Activated CD4-positive, alpha-beta T cell treated with anti-CD3 and anti-CD28 coated beads, Interleukin-2, amount 10 ng/mL, durations not matched to agents 24 days and 14 days (primary cell): ENCODE data around the gene ABCD3. TPM values are rescaled to one million over a fixed set of nuclear protein-coding genes. Genes with fewer than 3 reads are reported as not detected.
A peak's percentile ranks its signal among the peaks of the same experiment; 100 is the strongest.
"Not testable (repeated sequence)": the region's sequence is repeated elsewhere in the genome, so short reads cannot be mapped to it uniquely, and the experiment has no call there.

Source experiments
- DNase-seq: peaks from one replicate; pipeline ENCODE4 v3.0.0; 2022
- H3K27ac Mint-ChIP-seq: one replicate; pipeline ENCODE4 v1.8.0; 2022; ENCODE audit warnings: mild to moderate bottlenecking, mixed read lengths
- H3K27me3 Mint-ChIP-seq: one replicate; pipeline ENCODE4 v1.8.0; 2022; ENCODE audit warnings: mixed read lengths
- H3K36me3 Mint-ChIP-seq: one replicate; pipeline ENCODE4 v1.8.0; 2022; ENCODE audit warnings: low read depth, mild to moderate bottlenecking, mixed read lengths
- H3K4me1 Mint-ChIP-seq: one replicate; pipeline ENCODE4 v1.8.0; 2021; ENCODE audit warnings: mixed read lengths
- H3K4me3 Mint-ChIP-seq: one replicate; pipeline ENCODE4 v1.8.0; 2022; ENCODE audit warnings: mild to moderate bottlenecking, moderate library complexity, mixed read lengths
- H3K9me3 Mint-ChIP-seq: one replicate; pipeline ENCODE4 v1.8.0; 2021; ENCODE audit warnings: mixed read lengths
- intact Hi-C: fragments of 100-400 bp; cut with micrococcal nuclease; formaldehyde crosslinking; loops from one replicate; pipeline ENCODE4 v1.15.1; 2023
- total RNA-seq: library from RNA; stranded (reverse); gene quantifications from 2 replicates; pipeline ENCODE4 v1.2.3, GENCODE V29; 2022

Gene ABCD3
- total RNA-seq, 1 donor from 2014 or later: 31.1 TPM

- no peak for DNase-seq
- H3K27me3 Mint-ChIP-seq: no peaks in the 10 kb centered on the region
- peaks cover 4% of the 10 kb centered on the region for H3K36me3 Mint-ChIP-seq
- peaks cover 19% of the 10 kb centered on the region for H3K4me1 Mint-ChIP-seq
- H3K4me3 Mint-ChIP-seq: peak overlapping the region; percentile 4
- intact Hi-C loops: no loop called here
- no peak overlapping the region for H3K27ac Mint-ChIP-seq
- H3K9me3 Mint-ChIP-seq: no peaks in the 10 kb centered on the region
These were observed 7.8 kb downstream of the ABCD3 start for GRCh38 chr1:94425821-94426484.

GRCh38 chr1:94426485-94426870, 8.3 kb downstream of the ABCD3 start:
- H3K4me1 Mint-ChIP-seq: peaks cover 16% of the 10 kb centered on the region
- H3K27ac Mint-ChIP-seq, H3K36me3 Mint-ChIP-seq, H3K9me3 Mint-ChIP-seq, H3K27me3 Mint-ChIP-seq, DNase-seq, intact Hi-C loops, H3K4me3 Mint-ChIP-seq: not testable (repeated sequence)

GRCh38 chr1:94428441-94428840, 10.3 kb downstream of the ABCD3 start:
- H3K27ac Mint-ChIP-seq: no peak overlapping the region
- H3K4me1 Mint-ChIP-seq: peaks cover 13% of the 10 kb centered on the region
- intact Hi-C loops: no loop called here
- no peak overlapping the region for H3K4me3 Mint-ChIP-seq
- no peaks in the 10 kb centered on the region for H3K9me3 Mint-ChIP-seq
- peaks cover 6% of the 10 kb centered on the region for H3K36me3 Mint-ChIP-seq
- no peak for DNase-seq
- no peaks in the 10 kb centered on the region for H3K27me3 Mint-ChIP-seq

- H3K4me3 Mint-ChIP-seq, H3K27me3 Mint-ChIP-seq, H3K27ac Mint-ChIP-seq, H3K9me3 Mint-ChIP-seq, intact Hi-C loops, DNase-seq, H3K36me3 Mint-ChIP-seq: not testable (repeated sequence)
- H3K4me1 Mint-ChIP-seq: peaks cover 13% of the 10 kb centered on the region
These were observed 10.8 kb downstream of the ABCD3 start for GRCh38 chr1:94428927-94429528.

- H3K27me3 Mint-ChIP-seq, H3K4me3 Mint-ChIP-seq, DNase-seq, intact Hi-C loops, H3K36me3 Mint-ChIP-seq, H3K27ac Mint-ChIP-seq, H3K9me3 Mint-ChIP-seq: not testable (repeated sequence)
- peaks cover 17% of the 10 kb centered on the region for H3K4me1 Mint-ChIP-seq
These were observed 11.9 kb downstream of the ABCD3 start for GRCh38 chr1:94430066-94430465.

- H3K4me3 Mint-ChIP-seq: no peak overlapping the region
- intact Hi-C loops: no loop called here
- H3K4me1 Mint-ChIP-seq: peaks cover 6% of the 10 kb centered on the region
- no peaks in the 10 kb centered on the region for H3K27me3 Mint-ChIP-seq
- no peaks in the 10 kb centered on the region for H3K9me3 Mint-ChIP-seq
- no peak for DNase-seq
- peaks cover 8% of the 10 kb centered on the region for H3K36me3 Mint-ChIP-seq
- H3K27ac Mint-ChIP-seq: no peak overlapping the region
These were observed 15.7 kb downstream of the ABCD3 start for GRCh38 chr1:94433866-94434265.

- peaks cover 5% of the 10 kb centered on the region for H3K4me1 Mint-ChIP-seq
- no peak overlapping the region for H3K27ac Mint-ChIP-seq
- peaks cover 7% of the 10 kb centered on the region for H3K36me3 Mint-ChIP-seq
- intact Hi-C loops: no loop called here
- H3K4me3 Mint-ChIP-seq: no peak overlapping the region
- no peak for DNase-seq
- no peaks in the 10 kb centered on the region for H3K27me3 Mint-ChIP-seq
- H3K9me3 Mint-ChIP-seq: no peaks in the 10 kb centered on the region
These were observed 16.3 kb downstream of the ABCD3 start for GRCh38 chr1:94434365-94435045.

GRCh38 chr1:94438692-94439276, 20.6 kb downstream of the ABCD3 start:
- peaks cover 6% of the 10 kb centered on the region for H3K4me1 Mint-ChIP-seq
- H3K36me3 Mint-ChIP-seq: peaks cover 13% of the 10 kb centered on the region
- H3K27me3 Mint-ChIP-seq: no peaks in the 10 kb centered on the region
- H3K27ac Mint-ChIP-seq: no peak overlapping the region
- DNase-seq: no peak
- H3K4me3 Mint-ChIP-seq: no peak overlapping the region
- intact Hi-C loops: no loop called here
- H3K9me3 Mint-ChIP-seq: peaks cover 8% of the 10 kb centered on the region

GRCh38 chr1:94440088-94440487, 21.9 kb downstream of the ABCD3 start:
- H3K27ac Mint-ChIP-seq: no peak overlapping the region
- intact Hi-C loops: no loop called here

GRCh38 chr1:94443067-94443466, 24.9 kb downstream of the ABCD3 start:
- intact Hi-C loops, DNase-seq, H3K27ac Mint-ChIP-seq, H3K27me3 Mint-ChIP-seq, H3K4me3 Mint-ChIP-seq, H3K4me1 Mint-ChIP-seq: not testable (repeated sequence)
- peaks cover 21% of the 10 kb centered on the region for H3K36me3 Mint-ChIP-seq
- peaks cover 25% of the 10 kb centered on the region for H3K9me3 Mint-ChIP-seq

More at GRCh38 chr1:94440088-94440487, 21.9 kb downstream of the ABCD3 start:
- no peak for DNase-seq
- H3K9me3 Mint-ChIP-seq: peaks cover 10% of the 10 kb centered on the region
- no peaks in the 10 kb centered on the region for H3K27me3 Mint-ChIP-seq
- no peak overlapping the region for H3K4me3 Mint-ChIP-seq
- H3K4me1 Mint-ChIP-seq: peaks cover 2% of the 10 kb centered on the region
- peaks cover 15% of the 10 kb centered on the region for H3K36me3 Mint-ChIP-seq

GRCh38 chr1:94444819-94445218, 26.6 kb downstream of the ABCD3 start:
- Mint-ChIP-seq H3K9me3 (peaks cover 31% of the 10 kb centered on the region), H3K36me3 (peaks cover 35% of the 10 kb centered on the region)
- H3K27me3 Mint-ChIP-seq, H3K4me1 Mint-ChIP-seq, H3K27ac Mint-ChIP-seq, intact Hi-C loops, H3K4me3 Mint-ChIP-seq, DNase-seq: not testable (repeated sequence)

- Mint-ChIP-seq H3K36me3 (peaks cover 44% of the 10 kb centered on the region), H3K9me3 (peaks cover 31% of the 10 kb centered on the region)
- H3K4me3 Mint-ChIP-seq, intact Hi-C loops, H3K4me1 Mint-ChIP-seq, DNase-seq, H3K27me3 Mint-ChIP-seq, H3K27ac Mint-ChIP-seq: not testable (repeated sequence)
These were observed 27.5 kb downstream of the ABCD3 start for GRCh38 chr1:94445733-94446132.

- intact Hi-C loops, H3K27me3 Mint-ChIP-seq, H3K4me1 Mint-ChIP-seq, H3K27ac Mint-ChIP-seq, H3K4me3 Mint-ChIP-seq, DNase-seq: not testable (repeated sequence)
- Mint-ChIP-seq H3K9me3 (peaks cover 31% of the 10 kb centered on the region), H3K36me3 (peaks cover 45% of the 10 kb centered on the region)
These were observed 28.0 kb downstream of the ABCD3 start for GRCh38 chr1:94446177-94446576.

- H3K4me1 Mint-ChIP-seq, intact Hi-C loops, H3K27me3 Mint-ChIP-seq, H3K4me3 Mint-ChIP-seq, H3K27ac Mint-ChIP-seq, DNase-seq: not testable (repeated sequence)
- peaks cover 30% of the 10 kb centered on the region for H3K9me3 Mint-ChIP-seq
- H3K36me3 Mint-ChIP-seq: peaks cover 40% of the 10 kb centered on the region
These were observed 30.6 kb downstream of the ABCD3 start for GRCh38 chr1:94448741-94449140.
